Activated T-cell treated with anti-CD3 and anti-CD28 coated beads, Interleukin-2, amount 50 U/mL, for 1 hour (primary cell): ENCODE data around the gene KCNK1.

ENCODE experiments used
- DNase-seq: peaks from one replicate; pipeline ENCODE4 v3.0.0-alpha.2; 2020

KCNK1 gene

GRCh38 chr1:233640179-233640578, 26.3 kb downstream of the KCNK1 start:
- no peak for DNase-seq

- DNase-seq, result no peak
Measured at GRCh38 chr1:233641029-233641428, 27.1 kb downstream of the KCNK1 start.

GRCh38 chr1:233647073-233647472, 33.2 kb downstream of the KCNK1 start:
- DNase-seq, result no peak

- no peak for DNase-seq
Measured at GRCh38 chr1:233647636-233648035, 33.7 kb downstream of the KCNK1 start.

GRCh38 chr1:233651061-233651460, 37.2 kb downstream of the KCNK1 start:
- no peak for DNase-seq

GRCh38 chr1:233651563-233652233, 37.8 kb downstream of the KCNK1 start:
- no peak for DNase-seq

- no peak for DNase-seq
Measured at GRCh38 chr1:233652526-233652925, 38.6 kb downstream of the KCNK1 start.

GRCh38 chr1:233654658-233655280, 40.9 kb downstream of the KCNK1 start:
- DNase-seq, result no peak

- no peak for DNase-seq
Measured at GRCh38 chr1:233655301-233655740, 41.4 kb downstream of the KCNK1 start.

- DNase-seq, result no peak
Measured at GRCh38 chr1:233656032-233656635, 42.2 kb downstream of the KCNK1 start.

GRCh38 chr1:233656687-233657086, 42.8 kb downstream of the KCNK1 start:
- no peak for DNase-seq

GRCh38 chr1:233657466-233657865, 43.6 kb downstream of the KCNK1 start:
- no peak for DNase-seq

GRCh38 chr1:233659495-233659894, 45.6 kb downstream of the KCNK1 start:
- DNase-seq, result no peak

GRCh38 chr1:233661376-233662159, 47.7 kb downstream of the KCNK1 start:
- DNase-seq, result no peak

- no peak for DNase-seq
Measured at GRCh38 chr1:233662575-233663304, 48.8 kb downstream of the KCNK1 start.

- no peak for DNase-seq
Measured at GRCh38 chr1:233664253-233664652, 50.3 kb downstream of the KCNK1 start.

GRCh38 chr1:233664804-233665574, 51.1 kb downstream of the KCNK1 start:
- no peak for DNase-seq

GRCh38 chr1:233665575-233666270, 51.8 kb downstream of the KCNK1 start:
- DNase-seq, result no peak

GRCh38 chr1:233667741-233668140, 53.8 kb downstream of the KCNK1 start:
- no peak for DNase-seq

- no peak for DNase-seq
Measured at GRCh38 chr1:233668146-233668724, 54.3 kb downstream of the KCNK1 start.

GRCh38 chr1:233668725-233669294, 54.9 kb downstream of the KCNK1 start:
- no peak for DNase-seq
